HG02852 (cell line): ENCODE results near the gene STRAP.

Experiments
- ATAC-seq: cut with Tn5 transposase; IDR thresholded peaks from one replicate; pipeline ENCODE4 v1.9.1; 2021; ENCODE audit warnings: mild to moderate bottlenecking, moderate library complexity; ENCODE audit not compliant: unreplicated experiment

Gene STRAP, protein sequence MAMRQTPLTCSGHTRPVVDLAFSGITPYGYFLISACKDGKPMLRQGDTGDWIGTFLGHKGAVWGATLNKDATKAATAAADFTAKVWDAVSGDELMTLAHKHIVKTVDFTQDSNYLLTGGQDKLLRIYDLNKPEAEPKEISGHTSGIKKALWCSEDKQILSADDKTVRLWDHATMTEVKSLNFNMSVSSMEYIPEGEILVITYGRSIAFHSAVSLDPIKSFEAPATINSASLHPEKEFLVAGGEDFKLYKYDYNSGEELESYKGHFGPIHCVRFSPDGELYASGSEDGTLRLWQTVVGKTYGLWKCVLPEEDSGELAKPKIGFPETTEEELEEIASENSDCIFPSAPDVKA

DNA sequence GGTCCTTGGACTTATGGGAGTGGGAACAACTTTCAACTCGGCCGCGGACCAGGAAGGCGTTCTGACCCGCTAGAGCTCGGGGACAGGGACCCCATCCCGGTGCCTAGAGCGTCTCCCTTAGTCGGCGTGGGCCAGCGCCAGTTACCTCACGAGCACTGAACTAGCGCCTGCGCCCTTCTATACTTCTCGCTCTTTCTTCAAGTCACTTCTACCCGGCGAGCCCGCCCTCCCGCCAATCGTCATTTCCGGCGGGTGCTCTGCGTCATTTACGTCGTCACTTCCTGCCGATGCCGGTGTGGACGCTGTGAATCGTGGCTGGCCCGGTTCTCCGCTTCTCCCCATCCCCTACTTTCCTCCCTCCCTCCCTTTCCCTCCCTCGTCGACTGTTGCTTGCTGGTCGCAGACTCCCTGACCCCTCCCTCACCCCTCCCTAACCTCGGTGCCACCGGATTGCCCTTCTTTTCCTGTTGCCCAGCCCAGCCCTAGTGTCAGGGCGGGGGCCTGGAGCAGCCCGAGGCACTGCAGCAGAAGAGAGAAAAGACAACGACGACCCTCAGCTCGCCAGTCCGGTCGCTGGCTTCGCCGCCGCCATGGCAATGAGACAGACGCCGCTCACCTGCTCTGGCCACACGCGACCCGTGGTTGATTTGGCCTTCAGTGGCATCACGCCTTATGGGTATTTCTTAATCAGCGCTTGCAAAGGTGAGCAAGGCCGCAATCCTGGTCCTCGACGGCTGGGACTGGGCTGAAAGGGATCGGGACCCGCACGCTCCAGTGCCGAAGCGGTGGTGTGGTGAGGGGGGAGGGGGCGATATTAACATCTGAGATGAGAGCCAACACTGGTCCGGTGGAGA, at the start of gene STRAP:
TSS of gene STRAP (plus strand) at position 270 of the 854 bp plus-strand sequence. CDS start at position 591, 321 bp downstream.
- ATAC-seq = peak; percentile 96

DNA sequence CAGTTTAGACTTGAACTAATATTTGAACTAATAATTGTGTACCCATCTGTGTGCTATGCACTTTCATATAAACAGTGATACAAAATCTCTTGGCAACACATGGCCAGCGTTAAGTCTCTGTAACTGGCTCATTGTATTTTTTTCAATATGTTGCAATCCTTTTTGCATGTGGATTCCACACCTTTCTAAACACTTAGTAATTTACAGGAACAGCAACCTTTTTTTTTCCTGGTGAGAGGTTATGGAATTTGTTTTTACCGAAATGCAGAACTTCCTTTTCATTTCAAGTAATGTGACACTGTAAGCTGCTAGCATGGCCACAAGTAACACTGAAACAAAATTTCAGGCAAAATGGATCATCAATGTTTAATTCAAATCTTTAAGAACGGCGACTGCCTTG, 47.6 kb upstream of the STRAP start:
- ATAC-seq = no peak

DNA sequence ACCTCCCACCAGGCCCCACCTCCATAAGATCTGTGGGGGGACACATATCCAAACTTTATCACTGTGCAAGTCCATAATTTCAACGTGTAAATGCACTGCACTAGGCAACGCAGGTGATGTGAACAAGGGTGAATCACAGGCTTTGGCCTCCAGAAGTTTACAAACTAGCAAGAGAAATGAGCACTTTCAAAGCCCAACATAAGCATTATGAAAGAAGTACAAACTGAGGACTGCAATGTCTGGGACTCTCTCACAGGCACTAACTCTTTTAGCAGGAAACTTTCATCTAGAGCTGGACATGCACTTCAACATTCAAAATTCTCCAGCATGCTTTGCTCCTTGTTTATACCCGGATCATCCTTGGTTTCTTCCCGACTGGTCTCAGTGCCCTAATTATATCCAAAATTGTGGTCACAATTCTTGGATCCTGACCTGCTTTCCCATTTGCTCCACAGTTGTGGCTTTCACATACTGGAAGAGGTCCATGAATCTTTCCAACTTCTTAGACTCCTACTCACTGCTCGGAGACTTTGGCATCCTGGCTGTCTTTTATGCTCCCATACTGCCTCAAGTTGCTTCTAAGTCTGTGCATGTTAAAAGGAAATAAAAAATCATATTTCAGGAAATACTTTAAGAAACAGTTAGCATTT, 44.9 kb upstream of the STRAP start:
- no peak for ATAC-seq

DNA sequence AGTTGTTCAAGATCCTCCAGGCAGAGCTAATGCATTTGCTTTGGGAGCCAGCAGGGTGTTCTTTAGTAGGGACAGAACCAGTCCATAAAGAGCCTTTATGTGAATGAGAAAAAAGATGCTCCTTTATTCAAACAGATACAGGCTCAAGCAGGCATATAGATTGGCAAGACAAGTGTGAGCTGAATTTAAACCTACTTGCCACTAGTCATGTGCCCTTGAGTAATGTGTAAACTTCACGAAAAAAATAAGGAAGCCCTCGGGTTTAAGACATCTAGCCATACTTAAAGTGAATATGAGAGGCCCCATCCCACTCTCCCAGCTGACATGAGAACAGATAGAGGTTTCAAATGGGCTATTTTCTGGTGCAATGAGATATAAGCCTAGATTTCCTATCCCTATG, 43.1 kb upstream of the STRAP start:
- no peak for ATAC-seq

DNA sequence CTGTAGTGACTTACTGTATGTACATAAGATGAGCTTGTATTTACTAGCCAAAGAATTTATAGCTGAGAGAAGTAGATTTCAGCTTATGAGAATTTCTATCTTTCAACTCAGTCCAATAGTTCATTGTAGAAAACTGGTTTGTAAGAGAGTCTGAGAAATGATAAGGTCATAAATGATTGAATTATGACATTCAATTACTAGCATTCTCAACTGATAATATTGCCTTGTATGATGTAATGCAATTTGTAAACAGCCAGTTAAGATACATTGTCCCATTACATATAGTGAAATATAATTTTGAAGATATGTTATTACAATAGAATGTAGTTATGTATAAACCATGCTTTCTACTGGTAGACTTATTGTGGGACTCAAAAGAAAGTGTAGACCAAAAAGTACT, 42.5 kb upstream of the STRAP start:
- ATAC-seq = no peak

DNA sequence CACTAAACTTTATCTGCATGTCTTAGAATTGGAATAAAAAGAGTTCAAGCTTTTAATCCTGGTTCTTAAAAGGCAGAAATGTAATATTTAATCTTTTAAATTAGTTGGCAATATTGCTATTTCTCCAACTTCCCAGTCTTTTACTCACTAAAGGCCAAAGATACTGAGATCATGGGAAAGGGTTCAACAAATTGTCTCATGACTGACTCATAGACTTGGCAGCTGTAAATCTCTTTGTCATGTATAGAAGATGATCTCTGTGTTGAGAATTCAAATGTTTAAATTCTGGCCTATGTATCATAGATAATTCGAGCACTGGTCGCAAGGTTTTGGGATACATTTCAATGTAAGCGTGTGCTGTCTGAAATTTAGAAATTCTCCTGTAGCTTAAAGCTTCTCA, 40.1 kb upstream of the STRAP start:
- ATAC-seq = no peak

DNA sequence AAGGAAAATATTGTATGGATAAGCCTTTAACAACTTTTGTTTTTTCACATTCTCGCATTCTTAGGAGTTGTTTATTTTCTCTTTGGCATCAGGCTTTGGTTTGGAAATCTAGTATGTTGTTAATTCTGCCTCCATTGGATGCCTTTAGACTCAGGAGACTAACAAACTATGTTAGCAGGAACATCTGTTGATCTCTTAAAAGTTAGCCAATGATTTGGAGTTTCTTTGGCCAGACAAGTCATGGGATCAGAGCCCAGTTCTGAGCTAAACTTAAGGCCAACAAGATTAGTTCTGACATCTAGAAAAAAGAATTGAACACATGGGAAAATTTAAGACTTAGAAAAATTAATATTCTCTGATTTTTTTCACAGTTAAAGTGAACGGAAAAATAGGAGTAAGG, 35.3 kb upstream of the STRAP start:
- no peak for ATAC-seq

DNA sequence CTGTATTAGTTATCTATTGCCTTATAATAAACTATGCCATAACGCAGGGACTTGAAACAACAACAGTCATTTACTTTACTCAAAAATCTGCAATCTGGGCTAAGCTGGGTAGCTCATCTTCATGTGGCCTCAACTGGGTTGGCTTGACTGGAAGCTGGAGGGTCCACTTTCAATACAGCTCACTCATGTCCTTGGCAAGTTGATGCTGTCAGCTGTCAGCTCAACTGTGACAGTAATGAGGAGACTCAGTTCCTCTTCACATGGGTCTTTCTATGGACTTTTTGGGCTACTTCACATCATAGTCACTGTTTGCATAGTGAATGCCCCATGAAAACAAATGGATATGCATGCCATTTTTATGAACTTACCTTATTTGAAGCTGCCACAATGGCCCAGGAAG, 33.6 kb upstream of the STRAP start:
- ATAC-seq = no peak

DNA sequence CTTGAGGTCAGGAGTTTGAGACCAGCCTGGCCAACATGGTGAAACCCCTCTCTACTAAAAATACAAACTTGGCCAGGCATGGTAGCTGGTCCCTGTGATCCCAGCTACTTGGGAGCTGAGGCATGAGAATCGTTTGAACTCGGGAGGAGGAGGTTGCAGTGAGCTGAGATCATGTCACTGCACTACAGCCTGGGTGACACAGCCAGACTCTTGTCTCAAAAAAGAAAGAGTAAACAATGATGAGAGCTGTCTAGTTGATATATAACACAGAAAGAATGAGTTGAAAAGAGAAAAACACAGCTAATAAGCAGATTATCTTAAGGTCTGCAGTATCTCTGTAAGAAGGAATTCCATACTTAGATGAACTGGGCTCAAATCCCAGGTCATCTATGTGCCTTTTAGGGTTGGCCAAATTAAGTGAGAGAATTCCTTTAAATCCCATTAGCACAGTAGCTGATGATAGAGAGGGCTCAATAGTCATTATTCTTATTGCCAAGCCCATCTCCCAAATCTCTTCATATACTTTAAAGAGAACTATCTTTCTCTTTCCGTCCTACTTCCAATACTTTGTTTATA, 31.1 kb upstream of the STRAP start:
- ATAC-seq = no peak

DNA sequence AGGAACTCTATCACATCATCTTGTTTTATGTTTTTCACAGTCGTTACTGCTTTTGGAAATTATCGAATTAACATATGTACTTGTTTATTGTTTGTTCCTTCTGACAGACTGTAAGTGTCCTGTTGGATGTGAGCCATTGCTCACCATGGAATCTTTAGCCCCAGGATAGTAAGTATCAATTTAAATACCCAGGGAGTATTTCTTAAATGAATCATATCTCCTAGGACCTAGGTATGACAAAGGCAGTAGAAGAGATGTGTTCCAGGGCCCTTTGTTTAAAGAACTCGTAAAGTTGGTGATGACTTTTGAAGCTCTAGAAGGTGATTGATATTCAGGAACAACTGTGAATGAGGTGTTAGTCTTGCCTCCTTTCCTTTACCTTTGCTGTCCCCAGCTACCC, 30.3 kb upstream of the STRAP start:
- ATAC-seq = no peak

DNA sequence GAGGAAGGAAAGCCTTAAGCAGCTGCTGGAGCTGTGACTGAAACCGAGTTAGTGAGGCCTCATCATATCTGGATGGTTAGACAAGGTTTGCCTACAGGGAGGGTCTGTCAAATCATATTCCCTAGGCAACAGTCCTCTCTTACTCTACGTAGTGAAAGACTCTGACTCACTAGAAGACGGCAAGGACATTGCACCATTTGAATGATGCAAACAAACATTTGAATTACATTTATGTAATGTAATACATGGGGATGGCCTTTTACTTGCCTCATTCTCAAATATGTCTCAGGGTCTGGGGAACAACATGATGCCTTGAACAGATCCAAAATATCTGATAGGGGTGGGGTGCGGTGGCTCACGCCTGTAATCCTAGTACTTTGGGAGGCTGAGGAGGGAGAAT, 29.8 kb upstream of the STRAP start:
- no peak for ATAC-seq

DNA sequence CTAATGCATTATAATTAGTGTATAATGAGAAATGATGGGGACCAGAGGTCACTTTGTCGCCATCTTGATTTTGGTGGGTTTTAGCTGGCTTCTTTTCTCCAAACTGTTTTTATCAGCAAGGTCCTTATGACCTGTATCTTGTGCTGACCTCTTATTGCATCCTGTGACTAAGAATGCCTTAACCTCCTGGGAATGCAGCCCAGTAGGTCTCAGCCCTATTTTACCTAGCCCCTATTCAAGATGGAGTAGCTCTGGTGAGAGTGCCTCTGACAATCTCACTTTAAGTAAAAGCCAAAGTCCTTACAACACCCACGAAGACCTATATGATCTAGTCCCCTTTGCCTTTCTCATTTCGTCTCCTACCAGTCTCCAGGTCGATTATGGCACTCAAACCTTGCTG, 28.3 kb upstream of the STRAP start:
- no peak for ATAC-seq

DNA sequence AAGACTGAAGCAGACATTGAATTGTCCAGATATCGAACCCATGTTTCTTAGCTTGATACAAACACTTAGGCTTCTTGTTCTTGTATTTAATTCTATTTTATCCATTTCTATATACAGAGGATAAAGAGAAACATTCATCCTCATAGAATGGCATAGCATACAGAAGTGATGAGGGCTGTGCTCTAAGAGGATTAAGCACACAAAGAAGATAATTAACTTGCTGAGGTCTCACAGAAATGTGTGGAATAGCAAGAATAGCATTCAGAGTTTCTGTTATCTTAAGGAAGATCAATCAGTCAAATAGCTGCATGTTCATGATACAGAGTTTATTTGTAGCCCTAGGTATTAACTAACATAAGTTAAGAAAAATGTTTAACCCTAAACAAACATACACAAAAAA, 27.3 kb upstream of the STRAP start:
- no peak for ATAC-seq

DNA sequence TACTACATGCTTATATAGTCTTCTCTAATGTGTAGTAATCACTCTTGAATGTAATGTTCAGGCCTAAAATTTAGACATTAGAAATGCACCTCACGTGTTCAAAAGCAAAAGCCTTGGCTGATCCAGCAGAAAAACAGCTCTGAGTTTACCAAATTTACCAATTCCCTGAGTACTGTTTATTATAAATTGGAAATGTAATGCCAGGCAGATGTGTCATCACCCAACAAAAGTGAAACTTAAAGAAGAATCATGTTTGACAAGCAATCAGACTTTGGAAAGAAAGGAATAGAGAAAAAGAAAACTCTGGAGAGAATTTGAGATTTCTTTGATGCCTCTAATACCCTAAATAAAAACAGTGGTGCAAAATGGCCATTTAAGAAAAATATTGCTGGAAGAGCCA, 26.5 kb upstream of the STRAP start:
- ATAC-seq = no peak

DNA sequence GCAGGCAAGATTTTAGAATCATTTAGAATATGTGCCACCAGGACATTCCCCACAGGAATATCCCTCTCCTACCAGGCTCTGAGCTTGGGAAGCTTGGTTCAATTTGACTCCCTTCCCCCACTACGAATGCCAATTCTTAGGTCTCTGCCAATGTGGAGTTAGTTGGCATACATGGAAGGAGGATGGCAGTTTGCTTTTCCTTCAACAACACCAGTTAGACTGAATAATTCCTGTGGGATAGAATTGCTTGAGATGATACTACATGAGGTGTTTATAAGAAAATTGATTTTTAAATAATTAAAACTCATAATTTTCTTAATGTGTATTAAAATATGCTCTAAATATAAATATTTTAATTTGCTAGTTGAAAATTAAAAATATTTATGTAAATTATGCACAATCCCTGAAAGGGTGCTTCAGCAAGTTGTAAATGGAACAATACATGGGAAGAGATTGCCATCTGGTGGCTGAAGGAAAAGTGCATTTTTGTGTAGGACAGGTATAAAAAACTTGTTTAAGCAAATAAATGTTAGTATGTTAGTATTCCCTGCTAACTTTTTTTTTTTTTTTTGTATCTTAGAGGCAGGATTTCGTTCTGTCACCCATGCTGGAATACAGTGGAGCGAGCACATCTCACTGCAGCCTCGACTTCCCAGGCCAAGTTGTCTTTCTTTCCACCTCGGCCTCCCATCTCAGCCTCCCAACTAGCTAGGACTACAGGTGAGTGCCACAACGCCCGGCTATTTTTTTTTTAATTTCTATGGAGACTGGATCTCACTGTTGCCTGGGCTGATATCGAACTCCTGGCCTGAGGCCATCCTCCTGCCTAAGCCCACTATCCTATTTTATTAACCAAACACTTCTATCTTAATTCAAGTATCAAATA, 25.8 kb upstream of the STRAP start:
- no peak for ATAC-seq

DNA sequence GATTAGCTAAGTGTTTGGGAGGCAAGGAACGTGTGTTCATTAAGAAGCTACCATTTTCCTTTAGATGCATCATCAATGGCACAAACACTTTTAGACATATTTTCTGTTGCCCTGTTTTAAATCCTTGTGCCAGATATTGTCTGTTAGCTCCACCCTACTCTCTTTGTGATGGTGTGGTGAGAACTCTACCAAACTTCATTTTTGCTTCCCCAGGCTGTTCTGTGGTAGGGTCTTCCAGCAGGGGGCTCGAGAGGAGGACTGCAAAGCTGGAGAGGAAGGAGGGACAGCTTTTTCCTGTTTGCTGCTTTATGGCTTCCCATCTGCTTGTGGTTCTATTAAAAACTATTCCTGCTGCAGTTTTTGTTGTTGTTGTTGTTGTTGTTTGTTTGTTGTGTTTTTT, 23.8 kb upstream of the STRAP start:
- ATAC-seq = no peak

DNA sequence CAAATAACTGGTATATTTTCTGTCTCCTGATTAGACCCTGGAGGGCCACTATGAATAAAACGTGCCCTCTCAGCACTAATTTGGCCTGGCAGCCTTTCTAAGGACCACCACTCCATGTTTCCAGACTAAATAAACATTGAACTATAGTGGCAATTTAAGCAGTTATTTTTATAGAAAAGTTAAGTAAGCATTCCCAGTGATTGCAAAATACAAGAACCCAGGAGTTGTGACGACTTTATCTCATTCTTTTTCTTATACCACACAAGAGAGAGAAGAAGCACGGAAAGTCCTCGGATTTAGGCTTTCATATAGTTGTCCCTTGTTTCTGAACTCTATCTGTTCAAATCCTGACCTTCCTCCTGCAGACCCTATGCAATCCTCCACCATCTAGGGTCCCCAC, 23.1 kb upstream of the STRAP start:
- no peak for ATAC-seq

DNA sequence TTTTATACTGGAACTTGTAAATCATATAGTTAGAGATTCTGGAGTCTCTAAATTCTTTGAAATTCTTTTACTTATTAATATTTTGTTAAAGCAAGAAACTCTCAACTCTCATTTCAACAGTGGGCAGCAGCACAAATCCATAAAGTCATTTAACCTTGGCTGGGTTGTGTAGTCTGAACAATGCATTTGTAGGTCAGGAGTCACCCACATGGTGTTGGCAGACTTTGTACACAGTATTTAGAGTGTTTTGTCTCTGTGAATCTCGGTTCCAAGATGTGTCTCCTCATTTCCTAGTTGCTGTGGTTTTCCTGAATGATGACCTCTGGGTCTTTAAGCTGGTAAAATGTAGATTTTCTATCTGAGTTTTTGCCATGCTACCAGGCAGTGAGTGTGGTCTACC, 20.8 kb upstream of the STRAP start:
- no peak for ATAC-seq

DNA sequence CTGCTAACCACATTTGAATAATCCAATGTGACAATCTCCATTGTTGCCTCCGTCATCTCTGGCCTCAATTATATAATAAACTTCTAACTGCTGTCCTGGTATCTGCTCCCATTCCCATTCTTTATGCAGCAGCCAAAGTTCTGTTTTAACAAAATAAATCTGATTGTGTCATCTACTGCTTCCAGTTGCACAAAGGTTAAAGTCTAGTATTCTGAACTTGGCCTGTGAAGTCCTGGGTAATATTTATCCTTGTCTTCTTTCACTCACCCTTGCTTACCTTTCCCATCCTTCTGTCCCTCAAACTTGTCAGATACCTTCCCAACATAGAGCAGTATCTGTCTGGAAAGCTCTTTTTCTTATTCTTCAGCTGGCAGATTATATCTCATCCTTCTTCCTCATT, 19.3 kb upstream of the STRAP start:
- ATAC-seq = no peak

DNA sequence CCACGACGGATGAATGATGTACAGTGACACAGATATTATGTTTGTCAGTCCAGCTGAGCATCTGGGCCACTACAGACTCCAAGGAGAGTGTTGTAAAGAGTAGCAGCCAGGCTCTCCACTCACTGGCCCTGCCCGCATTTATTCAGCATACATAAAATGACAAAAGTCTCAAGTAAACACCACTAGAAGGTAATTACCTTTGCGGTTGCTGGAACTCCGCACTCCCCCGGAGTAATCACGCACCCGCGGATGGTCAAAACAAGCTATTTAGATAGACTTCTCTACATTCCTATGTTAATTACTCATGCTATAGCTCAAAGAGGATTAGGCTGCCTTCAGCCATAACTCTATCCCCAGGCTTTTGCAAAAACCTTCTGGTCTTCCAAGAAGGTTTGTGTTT, 18.8 kb upstream of the STRAP start:
- ATAC-seq = no peak

DNA sequence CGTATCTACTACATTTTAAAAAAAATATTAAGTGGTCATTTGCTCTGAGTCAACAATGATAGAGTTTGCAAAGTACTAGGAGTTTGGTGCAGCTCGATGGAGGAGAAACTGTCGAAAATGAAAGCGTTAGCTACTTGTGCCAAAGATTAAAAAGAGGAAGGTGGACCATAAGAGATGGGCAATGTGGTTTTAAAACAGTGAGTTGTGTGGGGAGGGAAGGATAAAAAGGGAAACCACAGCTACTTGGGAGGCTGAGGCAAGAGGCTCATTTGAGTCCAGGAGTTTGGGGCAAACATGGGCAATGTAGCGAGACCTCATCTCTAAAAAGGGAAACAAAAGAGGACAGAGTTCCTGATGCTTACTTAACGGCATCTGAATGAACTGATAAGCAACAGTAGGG, 18.2 kb upstream of the STRAP start:
- ATAC-seq = peak; percentile 94
